NB4 (cell line): ENCODE results near the gene SLC30A4.

Experiments
- DNase-seq: peaks from one replicate; pipeline ENCODE4 v3.0.0; 2010; ENCODE audit warnings: low read depth
- H3K4me3 ChIP-seq: one replicate; pipeline ENCODE4 v1.5.1; 2011; ENCODE audit warnings: mild to moderate bottlenecking, low read depth, low read length, moderate library complexity
- MYC ChIP-seq: IDR thresholded peaks from 2 replicates; pipeline ENCODE4 v1.6.1; 2011; ENCODE audit warnings: low read depth, low read length
- POLR2A ChIP-seq: IDR thresholded peaks from 2 replicates; pipeline ENCODE4 v1.6.1; 2011; ENCODE audit warnings: mild to moderate bottlenecking; ENCODE audit not compliant: insufficient read length; ENCODE audit errors: extremely low read depth
- TF ChIP-seq, protein P1 (sequence below): IDR thresholded peaks from one replicate; pipeline ENCODE4 v1.5.1; 2012; ENCODE audit warnings: low read depth, low read length
- TF ChIP-seq, protein P2 (sequence below): IDR thresholded peaks from 2 replicates; pipeline ENCODE4 v1.6.1; 2011; ENCODE audit warnings: low read depth, low read length

Gene SLC30A4

DNA sequence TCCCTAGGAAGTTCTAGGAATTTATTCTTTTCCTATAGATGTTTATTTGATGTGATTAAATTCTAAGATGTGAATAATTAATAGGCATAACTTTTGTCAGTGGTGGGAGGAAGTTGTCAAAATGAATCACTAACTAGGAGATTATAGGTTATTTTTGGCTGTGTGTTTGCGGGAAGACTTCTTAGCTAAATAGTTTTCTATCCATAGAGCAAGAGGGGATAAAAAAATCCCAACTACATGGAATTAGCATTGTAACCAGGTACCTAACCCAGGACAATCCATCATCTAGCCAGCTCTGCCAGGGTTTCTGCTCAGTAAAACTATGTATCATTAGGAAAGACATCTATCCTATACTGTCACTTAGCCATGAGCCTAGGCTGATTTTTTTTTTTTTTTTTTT is 23.9 kb downstream of the SLC30A4 start:
- H3K4me3 ChIP-seq, result no peak overlapping the region
- DNase-seq, result no peak
- TF ChIP-seq POLR2A (no peak), MYC (no peak)
- TF ChIP-seq, protein P1, sequence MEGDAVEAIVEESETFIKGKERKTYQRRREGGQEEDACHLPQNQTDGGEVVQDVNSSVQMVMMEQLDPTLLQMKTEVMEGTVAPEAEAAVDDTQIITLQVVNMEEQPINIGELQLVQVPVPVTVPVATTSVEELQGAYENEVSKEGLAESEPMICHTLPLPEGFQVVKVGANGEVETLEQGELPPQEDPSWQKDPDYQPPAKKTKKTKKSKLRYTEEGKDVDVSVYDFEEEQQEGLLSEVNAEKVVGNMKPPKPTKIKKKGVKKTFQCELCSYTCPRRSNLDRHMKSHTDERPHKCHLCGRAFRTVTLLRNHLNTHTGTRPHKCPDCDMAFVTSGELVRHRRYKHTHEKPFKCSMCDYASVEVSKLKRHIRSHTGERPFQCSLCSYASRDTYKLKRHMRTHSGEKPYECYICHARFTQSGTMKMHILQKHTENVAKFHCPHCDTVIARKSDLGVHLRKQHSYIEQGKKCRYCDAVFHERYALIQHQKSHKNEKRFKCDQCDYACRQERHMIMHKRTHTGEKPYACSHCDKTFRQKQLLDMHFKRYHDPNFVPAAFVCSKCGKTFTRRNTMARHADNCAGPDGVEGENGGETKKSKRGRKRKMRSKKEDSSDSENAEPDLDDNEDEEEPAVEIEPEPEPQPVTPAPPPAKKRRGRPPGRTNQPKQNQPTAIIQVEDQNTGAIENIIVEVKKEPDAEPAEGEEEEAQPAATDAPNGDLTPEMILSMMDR, result no peak
- TF ChIP-seq, protein P2, sequence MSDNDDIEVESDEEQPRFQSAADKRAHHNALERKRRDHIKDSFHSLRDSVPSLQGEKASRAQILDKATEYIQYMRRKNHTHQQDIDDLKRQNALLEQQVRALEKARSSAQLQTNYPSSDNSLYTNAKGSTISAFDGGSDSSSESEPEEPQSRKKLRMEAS, result no peak

DNA sequence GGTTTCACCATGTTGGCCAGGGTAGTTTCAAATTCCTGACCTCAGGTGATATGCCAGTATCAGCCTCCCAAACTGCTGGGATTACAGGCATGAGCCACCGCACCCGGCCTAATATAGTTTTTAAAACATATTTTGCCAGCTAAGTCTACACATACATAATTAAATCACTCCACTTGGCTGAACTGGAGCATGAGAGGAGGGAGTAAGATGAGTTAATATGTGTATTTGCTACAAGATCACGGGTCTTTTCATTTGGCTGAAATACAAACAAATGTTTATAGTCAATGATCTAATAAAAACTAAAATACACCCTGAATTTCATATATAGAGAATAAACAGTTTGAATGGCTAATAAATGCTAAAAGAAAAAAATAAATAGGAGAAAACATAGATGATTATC is 25.3 kb downstream of the SLC30A4 start:
- DNase-seq, result no peak
- no peak overlapping the region for H3K4me3 ChIP-seq
- TF ChIP-seq MYC (no peak), POLR2A (no peak)
- TF ChIP-seq, protein P2, result no peak
- TF ChIP-seq, protein P1, result no peak

DNA sequence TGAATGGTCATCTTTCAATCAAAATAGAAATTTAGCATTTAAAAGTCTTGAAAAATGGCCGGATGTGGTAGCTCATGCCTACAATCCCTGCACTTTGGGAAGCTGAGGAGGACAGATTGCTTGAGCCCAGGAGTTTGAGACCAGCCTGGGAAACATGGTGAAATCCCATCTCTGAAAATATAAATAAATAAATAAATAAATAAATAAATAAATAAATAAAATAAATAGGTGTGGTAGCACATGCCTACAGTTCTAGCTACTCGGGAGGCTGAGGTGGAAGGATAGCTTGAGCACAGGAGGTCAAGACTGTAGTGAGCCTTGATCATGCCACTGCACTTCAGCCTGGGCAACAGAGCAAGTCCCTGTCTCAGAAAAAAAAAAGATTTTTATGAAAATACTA is 25.9 kb downstream of the SLC30A4 start:
- H3K4me3 ChIP-seq, result no peak overlapping the region
- TF ChIP-seq, protein P2, result no peak
- TF ChIP-seq, protein P1, result no peak
- TF ChIP-seq MYC (no peak), POLR2A (no peak)
- DNase-seq, result no peak

DNA sequence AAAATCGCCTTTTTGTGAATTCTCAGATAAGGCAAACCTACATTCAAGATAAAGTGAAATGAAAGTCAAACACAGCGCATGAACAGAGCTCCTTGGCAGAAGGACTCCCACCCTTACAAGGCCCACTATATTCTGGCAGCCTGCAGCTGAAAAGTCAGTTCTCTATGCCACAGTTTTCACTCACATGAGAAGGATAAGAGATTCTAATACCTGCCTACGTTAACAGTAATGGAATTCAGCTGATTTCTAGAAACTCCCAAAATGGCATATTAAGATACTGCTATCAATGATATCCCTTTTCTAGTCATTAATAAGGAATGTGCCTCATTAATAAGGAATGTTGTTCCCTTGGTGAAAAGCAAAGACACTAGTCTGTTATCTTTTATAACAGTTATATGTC is 27.0 kb downstream of the SLC30A4 start:
- H3K4me3 ChIP-seq, result no peak overlapping the region
- no peak for DNase-seq
- no peak for TF ChIP-seq POLR2A
- TF ChIP-seq, protein P2, result no peak
- TF ChIP-seq MYC, result no peak
- TF ChIP-seq, protein P1, result no peak

DNA sequence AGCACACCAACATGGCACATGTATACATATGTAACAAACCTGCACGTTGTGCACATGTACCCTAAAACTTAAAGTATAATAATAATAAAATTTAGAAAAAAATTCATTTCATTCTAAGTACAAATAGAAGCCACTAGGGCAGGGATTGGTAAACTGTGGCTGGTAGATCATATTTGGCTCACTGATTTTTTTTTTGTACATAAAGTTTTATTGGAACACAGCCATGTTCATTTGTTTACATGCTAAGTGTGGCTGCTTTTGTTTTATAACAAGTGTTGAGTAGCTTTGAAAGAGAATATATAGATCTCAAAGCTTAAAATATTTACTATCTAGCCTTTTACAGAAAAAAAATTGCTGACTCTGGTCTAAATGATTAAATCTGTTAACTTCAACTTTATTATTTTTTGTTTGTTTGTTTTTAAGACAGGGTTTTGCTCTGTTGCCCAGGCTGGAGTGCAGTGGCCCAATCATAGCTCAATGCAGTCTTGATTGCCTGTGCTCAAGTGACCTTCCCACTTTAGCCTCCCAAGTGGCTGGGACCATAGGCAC is 32.8 kb downstream of the SLC30A4 start:
- TF ChIP-seq, protein P1, result no peak
- TF ChIP-seq, protein P2, result no peak
- TF ChIP-seq MYC, result no peak
- TF ChIP-seq POLR2A, result no peak
- DNase-seq, result no peak
- no peak overlapping the region for H3K4me3 ChIP-seq

DNA sequence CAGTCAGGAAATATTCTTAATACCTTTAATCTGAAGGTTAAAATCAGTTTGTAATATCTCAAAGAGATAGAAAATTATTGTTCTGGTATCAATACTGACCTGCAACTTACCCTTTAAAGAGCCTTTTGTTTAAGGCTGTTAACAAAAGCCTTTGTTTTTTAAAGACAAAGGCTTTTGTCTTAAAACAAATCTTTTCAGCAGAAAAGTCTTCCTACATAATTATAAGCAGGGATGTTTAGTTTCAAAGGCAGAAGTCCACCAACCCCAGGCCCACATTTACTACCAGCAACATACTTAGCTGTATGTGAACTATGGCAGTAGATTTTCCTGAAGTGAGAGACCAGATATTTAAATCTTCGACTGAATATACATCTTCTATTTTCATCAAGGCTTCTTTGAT is 36.2 kb downstream of the SLC30A4 start:
- DNase-seq, result no peak
- TF ChIP-seq, protein P1, result no peak
- TF ChIP-seq, protein P2, result no peak
- TF ChIP-seq MYC, result no peak
- no peak overlapping the region for H3K4me3 ChIP-seq
